SK-N-MC (cell line): ENCODE measurements around the gene TGFBR3.

Source experiments
- DNase-seq: peaks from one replicate; pipeline ENCODE4 v3.0.0-alpha.2; 2011; ENCODE audit warnings: low read depth, low spot score
- H3K27ac ChIP-seq: fragments of 200-600 bp; sonication (generic); 2 replicates; pipeline ENCODE4 v1.5.1; 2016; ENCODE audit warnings: mixed run types
- H3K36me3 ChIP-seq: fragments of 200-600 bp; sonication (generic); 2 replicates; pipeline ENCODE4 v1.6.1; 2017; ENCODE audit warnings: antibody characterized with exemption, low read length, mixed read lengths; ENCODE audit not compliant: insufficient read depth
- H3K4me3 ChIP-seq: fragments of 200-600 bp; sonication (generic); 2 replicates; pipeline ENCODE4 v1.5.1; 2016
- H3K9ac ChIP-seq: fragments of 200-600 bp; sonication (generic); 2 replicates; pipeline ENCODE4 v1.8.0; 2017; ENCODE audit warnings: mixed run types, mixed read lengths; ENCODE audit not compliant: insufficient read length
- H3K9me3 ChIP-seq: fragments of 200-600 bp; sonication (generic); 2 replicates; pipeline ENCODE4 v1.6.1; 2017; ENCODE audit warnings: low read depth, mild to moderate bottlenecking, antibody characterized with exemption, low read length, moderate library complexity, mixed read lengths
- EZH2 ChIP-seq: fragments of 200-600 bp; sonication (generic); IDR thresholded peaks from one replicate; pipeline ENCODE4 v1.6.1; 2017; ENCODE audit warnings: antibody characterized with exemption
- FOXP2 ChIP-seq: optimal IDR thresholded peaks from 2 replicates; pipeline ENCODE3; 2011; ENCODE audit warnings: mild to moderate bottlenecking, moderate library complexity; ENCODE audit not compliant: insufficient read depth; ENCODE audit errors: extremely low read length, control extremely low read depth
- POLR2AphosphoS5 ChIP-seq: IDR thresholded peaks from 2 replicates; pipeline ENCODE4 v1.6.1; 2012; ENCODE audit warnings: mild to moderate bottlenecking, low read depth, low read length, borderline replicate concordance

TGFBR3 gene

DNA sequence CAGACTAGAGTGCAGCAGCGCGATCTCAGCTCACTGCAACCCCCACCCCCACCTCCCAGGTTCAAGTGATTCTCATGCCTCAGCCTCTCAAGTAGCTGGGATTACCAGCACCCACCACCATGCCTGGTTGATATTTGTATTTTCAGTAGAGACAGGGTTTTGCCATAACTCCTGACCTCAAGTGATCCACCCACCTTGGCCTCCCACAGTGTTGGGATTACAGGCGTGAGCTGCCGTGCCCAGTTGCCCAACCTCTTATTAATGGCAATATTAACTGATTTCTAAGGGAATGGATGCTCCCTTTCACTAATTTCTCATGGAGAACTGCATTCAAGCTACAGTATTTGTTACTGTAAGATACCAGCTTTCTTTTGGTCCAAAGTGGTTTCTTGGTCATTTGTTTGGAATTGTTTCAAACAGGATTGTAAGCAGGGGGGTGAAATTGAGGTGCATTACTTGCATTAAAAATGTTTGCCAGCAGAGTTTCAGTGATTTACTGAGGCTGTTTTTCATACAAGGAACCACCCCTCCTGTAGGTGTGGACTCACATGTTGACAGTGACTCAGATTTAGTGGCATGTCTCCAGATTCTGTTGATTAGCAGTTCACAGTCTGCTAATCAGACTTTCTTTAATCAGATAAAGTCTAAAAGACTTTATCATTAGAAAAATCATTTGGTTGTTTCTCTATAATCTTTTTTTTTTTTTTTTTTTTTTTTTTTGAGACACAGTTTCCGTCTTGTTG is 3.9 kb upstream of the TGFBR3 start:
- Histone ChIP-seq H3K36me3 (no peaks in the 10 kb centered on the region), H3K27ac (no peak overlapping the region)
- no peak for DNase-seq

DNA sequence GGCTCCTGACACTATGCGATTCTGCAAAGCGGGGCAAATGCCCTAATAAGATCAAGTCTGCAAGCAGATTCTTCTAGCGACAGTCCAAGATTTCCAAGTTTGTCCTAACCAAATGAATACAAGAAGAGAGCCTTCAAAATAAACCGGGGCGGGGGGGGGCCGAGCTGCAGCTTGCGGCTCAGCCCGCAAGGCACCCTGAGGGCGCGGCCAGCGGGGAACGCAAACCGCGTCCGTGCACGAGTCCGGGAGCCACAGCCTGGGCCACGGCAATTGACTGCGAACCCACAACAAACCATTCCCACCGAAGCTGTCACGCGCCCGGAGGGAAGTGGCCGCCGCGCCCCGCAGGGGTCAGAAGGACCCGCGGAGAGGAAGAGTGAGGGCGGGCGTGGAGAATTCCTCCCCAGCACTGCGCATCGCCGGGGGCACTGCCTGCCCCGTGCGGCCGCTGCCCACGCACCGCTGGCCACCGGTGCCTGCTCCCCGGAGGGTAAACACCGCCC is 687 bp downstream of the TGFBR3 start:
- H3K9ac ChIP-seq: peak overlapping the region; percentile 71
- H3K9me3 ChIP-seq: no peaks in the 10 kb centered on the region
- no peak overlapping the region for H3K27ac ChIP-seq
- peak overlapping the region; percentile 94 for H3K4me3 ChIP-seq
- H3K36me3 ChIP-seq: no peaks in the 10 kb centered on the region
- DNase-seq: no peak
- TF ChIP-seq EZH2 (no peak), POLR2AphosphoS5 (no peak), FOXP2 (no peak)

More for the DNA sequence above, 3.9 kb upstream of the TGFBR3 start:
- no peak overlapping the region for H3K4me3 ChIP-seq
- H3K9me3 ChIP-seq: no peaks in the 10 kb centered on the region
- TF ChIP-seq POLR2AphosphoS5 (no peak), FOXP2 (no peak)
- H3K9ac ChIP-seq: no peak overlapping the region

DNA sequence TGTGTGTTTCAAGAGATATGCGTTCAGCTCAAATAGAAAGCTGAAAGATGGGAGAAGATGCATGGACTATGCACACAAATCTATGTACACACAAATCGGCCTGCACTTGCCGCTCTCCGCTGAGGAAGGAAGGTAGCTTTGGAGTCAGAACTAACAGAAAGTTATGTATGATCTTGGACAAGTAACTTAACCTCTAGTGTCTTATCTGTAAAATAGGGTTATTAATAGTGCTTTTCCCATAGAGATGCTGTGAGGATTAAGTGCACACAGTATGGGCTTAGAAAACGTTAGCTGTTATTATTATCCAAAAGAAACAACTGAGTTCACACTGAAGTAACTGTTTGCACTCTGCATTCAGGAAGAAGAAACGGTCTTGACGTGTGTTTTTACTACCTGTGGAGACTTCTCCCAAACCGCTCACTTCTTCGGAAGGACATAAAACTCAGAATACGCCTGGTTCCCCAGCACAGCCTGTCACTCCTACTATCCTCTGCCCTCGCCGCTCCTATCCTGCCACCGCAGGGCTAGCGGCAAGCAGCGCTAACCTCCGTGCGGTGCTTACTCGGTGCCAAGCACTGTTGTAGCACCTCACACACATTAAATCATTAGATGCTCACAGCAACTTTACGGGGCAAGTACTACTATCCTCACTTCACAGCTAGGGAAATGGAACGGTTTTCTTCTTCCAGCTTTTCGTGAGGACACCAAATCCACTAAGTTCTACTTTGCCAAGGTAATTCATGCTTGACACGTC is 1.3 kb downstream of the TGFBR3 start:
- DNase-seq: no peak
- TF ChIP-seq EZH2 (no peak), POLR2AphosphoS5 (no peak), FOXP2 (no peak)
- H3K4me3 ChIP-seq: peak overlapping the region; percentile 94

DNA sequence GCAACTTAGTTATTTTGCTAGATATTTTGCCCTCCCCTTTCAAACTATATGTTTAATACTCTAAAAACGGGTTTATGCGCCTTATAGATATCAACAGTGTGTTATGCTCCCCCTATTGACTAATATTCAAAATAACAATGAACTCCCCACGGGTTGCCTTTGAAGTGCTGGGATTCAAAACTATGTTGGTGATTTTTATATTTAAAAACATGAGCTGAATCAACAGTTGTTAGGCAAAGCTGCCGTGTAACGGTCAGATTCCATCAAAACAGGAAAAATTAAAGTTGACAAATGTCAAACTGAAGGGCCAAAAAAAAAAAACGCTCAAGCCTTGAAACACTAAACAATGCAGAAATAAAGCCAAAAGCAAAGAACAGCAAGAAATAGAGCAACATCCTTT is 2.5 kb downstream of the TGFBR3 start:
- H3K4me3 ChIP-seq: no peak overlapping the region; the same call in 1 of the 2 replicates

More for the DNA sequence above, 1.3 kb downstream of the TGFBR3 start:
- Histone ChIP-seq H3K27ac (no peak overlapping the region), H3K36me3 (no peaks in the 10 kb centered on the region), H3K9ac (peak overlapping the region; percentile 71), H3K9me3 (no peaks in the 10 kb centered on the region)

DNA sequence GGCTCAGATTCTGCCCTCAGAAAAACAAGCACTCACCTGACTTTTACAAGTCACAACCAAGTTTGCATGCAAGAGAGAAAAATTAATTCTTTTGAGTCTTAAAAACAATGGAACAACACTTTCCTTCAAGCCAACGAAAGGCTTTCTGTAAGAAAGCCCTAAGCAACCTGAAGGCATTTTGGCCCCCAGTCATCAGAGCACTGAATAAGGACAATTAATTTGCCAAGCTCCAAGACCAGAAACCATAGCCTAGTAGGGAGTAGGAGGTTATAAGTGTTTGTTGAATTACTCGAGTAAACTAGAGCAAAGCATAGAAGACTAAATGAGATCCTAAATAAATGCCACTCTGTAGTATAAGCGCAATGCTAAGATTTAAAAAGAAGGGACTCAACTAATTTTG is 4.7 kb downstream of the TGFBR3 start:
- no peak for DNase-seq

More for the DNA sequence above, 2.5 kb downstream of the TGFBR3 start:
- no peak for DNase-seq
- H3K9ac ChIP-seq: no peak overlapping the region
- no peak for TF ChIP-seq EZH2
- no peak for TF ChIP-seq FOXP2
- TF ChIP-seq POLR2AphosphoS5: no peak
- H3K9me3 ChIP-seq: no peaks in the 10 kb centered on the region
- no peak overlapping the region for H3K27ac ChIP-seq
- no peaks in the 10 kb centered on the region for H3K36me3 ChIP-seq

DNA sequence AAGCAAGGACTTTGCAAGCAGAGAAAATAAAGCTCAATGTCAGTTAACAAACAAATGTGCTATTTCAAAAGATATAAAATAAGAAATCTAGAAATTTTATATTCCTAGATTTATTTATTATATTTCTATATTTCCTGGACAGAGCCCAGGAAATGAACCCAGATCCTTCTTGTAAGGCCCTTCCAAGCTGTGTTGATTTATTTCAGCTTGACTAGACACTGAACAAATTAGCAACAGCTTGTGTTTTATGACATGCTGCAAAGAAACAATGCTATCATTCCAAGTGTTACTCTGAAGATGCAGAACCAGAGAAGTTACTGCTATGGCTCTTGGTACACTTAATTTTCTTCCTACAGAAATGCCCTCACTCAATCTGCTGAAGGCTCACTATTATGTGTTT is 6.2 kb downstream of the TGFBR3 start:
- no peak overlapping the region for H3K4me3 ChIP-seq
- no peak overlapping the region for H3K9ac ChIP-seq
- H3K27ac ChIP-seq: peak overlapping the region; percentile 27; the same call in 1 of the 2 replicates
- DNase-seq: no peak
- no peaks in the 10 kb centered on the region for H3K9me3 ChIP-seq
- TF ChIP-seq FOXP2 (no peak), EZH2 (no peak), POLR2AphosphoS5 (no peak)
- no peaks in the 10 kb centered on the region for H3K36me3 ChIP-seq

More for the DNA sequence above, 4.7 kb downstream of the TGFBR3 start:
- H3K4me3 ChIP-seq: no peak overlapping the region
- no peak overlapping the region for H3K9ac ChIP-seq
- no peaks in the 10 kb centered on the region for H3K36me3 ChIP-seq
- TF ChIP-seq EZH2: no peak
- no peak for TF ChIP-seq POLR2AphosphoS5
- TF ChIP-seq FOXP2: no peak
- no peaks in the 10 kb centered on the region for H3K9me3 ChIP-seq
- no peak overlapping the region for H3K27ac ChIP-seq

DNA sequence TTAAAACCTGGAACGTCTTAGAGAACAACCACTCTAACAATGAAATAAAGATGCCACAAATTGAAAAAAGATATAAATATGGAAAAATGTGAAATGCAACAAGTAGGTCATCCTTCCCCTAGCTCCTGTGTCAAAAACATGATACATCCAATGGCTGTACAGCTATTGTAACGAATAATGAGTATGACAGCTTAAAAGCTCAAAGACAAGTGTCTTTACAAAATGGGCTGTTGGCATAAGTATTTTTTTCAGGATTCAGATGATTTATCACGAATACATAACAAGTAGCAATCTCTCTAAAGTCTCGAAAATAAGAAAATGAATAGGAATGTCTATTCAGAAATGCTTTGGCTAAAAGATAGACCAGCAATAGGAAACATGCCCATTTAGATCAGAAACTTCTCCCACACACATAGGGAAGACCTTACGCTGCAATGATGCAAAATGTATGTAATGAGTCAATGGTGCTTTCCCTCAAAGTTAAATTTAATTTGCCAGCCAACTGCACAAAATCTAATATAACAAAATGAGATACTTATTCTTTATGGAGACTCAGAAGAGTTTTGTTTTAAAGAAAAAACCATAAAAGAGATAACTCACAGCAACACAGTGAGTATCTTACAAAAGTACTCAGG is 8.3 kb downstream of the TGFBR3 start:
- TF ChIP-seq FOXP2 (no peak), EZH2 (no peak), POLR2AphosphoS5 (no peak)
- no peaks in the 10 kb centered on the region for H3K36me3 ChIP-seq
- H3K4me3 ChIP-seq: no peak overlapping the region
- no peak overlapping the region for H3K27ac ChIP-seq
- no peak overlapping the region for H3K9ac ChIP-seq
- H3K9me3 ChIP-seq: no peaks in the 10 kb centered on the region
- no peak for DNase-seq
